ENCODE measurements around the gene RIPOR3.
"Not testable (repeated sequence)": the region's sequence is repeated elsewhere in the genome, so short reads cannot be mapped to it uniquely, and the experiment has no call there.

The RIPOR3 gene

DNA sequence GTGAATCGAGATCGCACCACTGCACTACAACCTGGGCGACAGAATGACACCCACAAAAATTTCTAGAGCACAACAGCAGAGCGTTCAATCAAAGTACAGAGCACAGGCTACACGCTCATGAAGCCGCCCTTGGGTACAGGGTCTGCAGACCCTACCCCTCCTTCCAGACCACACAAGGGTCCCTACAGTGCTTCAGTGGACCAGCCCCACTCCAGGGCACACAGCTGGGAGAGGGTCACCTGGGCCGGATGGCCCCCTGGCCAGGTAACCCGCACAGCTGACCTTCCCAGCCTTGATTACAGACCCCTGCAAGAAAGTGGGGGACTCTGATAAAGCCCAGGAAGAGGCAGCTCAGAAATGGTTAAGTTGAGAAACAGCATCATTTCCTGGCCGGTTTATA lies 63.6 kb downstream of the RIPOR3 start:
- Histone ChIP-seq H3K27ac (ENCODE audit: low read depth, low read length, severe bottlenecking) (no peak overlapping the region), H3K4me1 (ENCODE audit: control insufficient read depth, insufficient read depth, low read length, poor library complexity, severe bottlenecking) (peaks cover 14% of the 10 kb centered on the region), H3K9me3 (ENCODE audit: control insufficient read depth, low read length) (no peaks in the 10 kb centered on the region), H3K36me3 (ENCODE audit: control insufficient read depth, insufficient read depth, low read length) (no peaks in the 10 kb centered on the region), H3K4me3 (ENCODE audit: extremely low read depth, insufficient read depth, low read length, poor library complexity, severe bottlenecking) (no peak overlapping the region)
- 78 to 86% methylated on average over 6 to 9 of the region's 9 CpGs for WGBS, 2 experiments (ENCODE audit: insufficient coverage in 2 of 2)

DNA sequence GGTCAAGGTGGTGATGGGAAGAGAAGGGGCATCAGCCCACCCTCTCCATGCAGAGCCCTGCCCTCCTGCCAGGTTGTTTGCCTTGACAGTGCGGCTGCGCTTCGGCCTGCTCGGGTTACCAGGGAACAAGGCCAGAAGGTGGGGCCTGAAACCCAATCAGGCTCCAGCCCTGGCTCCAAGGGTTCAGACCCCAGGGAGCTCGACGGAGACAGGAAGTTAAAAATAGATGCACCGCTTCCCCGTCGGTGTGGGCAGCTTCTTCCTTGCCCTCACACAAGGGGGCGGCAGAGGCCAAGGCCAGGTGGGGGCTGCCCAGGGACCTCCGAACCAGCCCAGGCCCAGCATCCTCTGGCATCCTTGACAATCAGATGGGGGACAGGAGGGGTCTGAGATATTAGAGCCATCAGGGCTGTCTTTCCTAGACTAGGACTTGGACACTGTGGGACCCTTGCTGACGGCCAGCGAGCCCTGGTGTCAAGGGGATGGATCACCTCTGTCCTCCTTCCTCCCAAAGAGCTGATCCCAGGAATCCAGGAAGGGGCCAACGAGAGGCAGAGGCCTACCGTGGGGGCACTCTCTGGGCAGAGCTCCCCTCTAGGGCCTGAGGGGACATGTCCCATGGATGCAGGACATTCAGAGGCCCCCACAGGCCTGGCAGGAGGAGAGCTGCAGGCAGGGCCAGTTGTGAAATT lies 65.2 kb downstream of the RIPOR3 start:
- no peak overlapping the region for H3K27ac ChIP-seq (ENCODE audit: low read depth, low read length, severe bottlenecking)
- H3K36me3 ChIP-seq (ENCODE audit: control insufficient read depth, insufficient read depth, low read length): no peaks in the 10 kb centered on the region
- 48 to 54% methylated on average over 8 to 15 of the region's 15 CpGs for WGBS, 2 experiments (ENCODE audit: insufficient coverage in 2 of 2)
- peaks cover 3% of the 10 kb centered on the region for H3K9me3 ChIP-seq (ENCODE audit: control insufficient read depth, low read length)
- H3K4me1 ChIP-seq (ENCODE audit: control insufficient read depth, insufficient read depth, low read length, poor library complexity, severe bottlenecking): peaks cover 14% of the 10 kb centered on the region
- H3K4me3 ChIP-seq (ENCODE audit: extremely low read depth, insufficient read depth, low read length, poor library complexity, severe bottlenecking): no peak overlapping the region

DNA sequence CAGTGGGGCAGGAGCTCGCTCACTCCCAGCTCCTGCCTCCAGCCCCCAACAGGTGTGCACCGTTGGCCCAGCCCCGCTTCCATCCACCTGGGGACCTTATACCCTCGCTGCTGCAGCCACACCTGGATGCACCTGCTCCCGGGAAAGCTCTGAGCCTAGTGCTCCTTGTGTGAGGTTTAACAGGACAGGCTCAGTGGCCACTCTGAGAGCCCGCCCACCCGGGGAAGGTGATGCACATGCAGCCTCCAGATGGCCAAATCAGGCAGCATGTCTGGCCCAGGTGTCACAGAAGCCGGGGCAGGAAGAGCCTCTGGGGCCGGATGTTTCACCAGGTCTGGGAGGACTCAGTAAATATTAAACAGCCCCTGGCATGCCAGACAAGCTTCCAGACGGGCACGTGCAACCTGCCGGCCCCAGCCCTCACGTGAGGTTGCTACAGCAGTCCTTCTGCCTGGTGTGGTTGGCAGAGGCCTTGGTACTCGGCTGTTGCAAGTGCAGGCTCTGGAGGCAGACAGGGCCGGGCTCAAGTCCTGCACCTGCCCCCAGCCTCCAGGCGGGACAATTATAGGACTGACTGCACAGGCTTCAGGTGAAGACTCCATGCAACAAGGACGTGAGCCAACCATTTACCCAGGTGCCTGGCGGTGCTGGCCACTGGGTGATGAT lies 66.9 kb downstream of the RIPOR3 start:
- peaks cover 14% of the 10 kb centered on the region for H3K4me1 ChIP-seq (ENCODE audit: control insufficient read depth, insufficient read depth, low read length, poor library complexity, severe bottlenecking)
- WGBS, 2 experiments (ENCODE audit: insufficient coverage in 2 of 2): 92% methylated on average over 15 to 17 of the region's 18 CpGs
- no peaks in the 10 kb centered on the region for H3K36me3 ChIP-seq (ENCODE audit: control insufficient read depth, insufficient read depth, low read length)
- H3K9me3 ChIP-seq (ENCODE audit: control insufficient read depth, low read length): peaks cover 8% of the 10 kb centered on the region
- H3K4me3 ChIP-seq (ENCODE audit: extremely low read depth, insufficient read depth, low read length, poor library complexity, severe bottlenecking): no peak overlapping the region
- H3K27ac ChIP-seq (ENCODE audit: low read depth, low read length, severe bottlenecking): no peak overlapping the region

DNA sequence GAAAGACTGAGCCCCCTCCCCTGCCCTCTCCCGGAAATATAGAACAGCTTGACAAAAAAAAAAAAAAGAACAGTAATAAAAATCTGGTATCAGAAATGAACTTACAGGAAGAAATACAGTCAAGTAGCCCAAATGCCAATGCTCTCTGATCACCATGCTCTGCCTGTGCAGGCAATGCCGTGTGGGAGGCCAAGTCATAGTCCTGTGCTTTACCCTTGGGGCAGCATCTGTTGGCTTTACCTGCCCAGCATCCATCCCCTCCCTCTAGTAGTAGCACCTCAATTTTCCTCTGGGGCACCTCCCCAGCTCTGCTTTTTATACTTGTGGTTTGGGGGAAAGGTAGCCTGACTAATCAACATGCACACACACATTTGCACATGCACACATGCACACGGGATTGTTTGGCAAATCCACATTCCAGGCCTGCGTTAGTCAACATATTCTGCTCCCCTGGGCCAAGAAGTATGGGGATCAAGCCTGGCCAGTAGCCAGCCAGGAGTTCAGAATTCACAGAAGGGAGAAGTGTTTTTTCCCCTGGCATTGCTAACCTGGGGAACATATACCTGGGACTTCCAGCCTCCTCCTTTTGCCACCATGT lies 70.2 kb downstream of the RIPOR3 start:
- Histone ChIP-seq H3K9me3 (ENCODE audit: control insufficient read depth, low read length) (peaks cover 8% of the 10 kb centered on the region), H3K36me3 (ENCODE audit: control insufficient read depth, insufficient read depth, low read length) (no peaks in the 10 kb centered on the region), H3K27ac (ENCODE audit: low read depth, low read length, severe bottlenecking) (no peak overlapping the region), H3K4me3 (ENCODE audit: extremely low read depth, insufficient read depth, low read length, poor library complexity, severe bottlenecking) (no peak overlapping the region), H3K4me1 (ENCODE audit: control insufficient read depth, insufficient read depth, low read length, poor library complexity, severe bottlenecking) (peaks cover 8% of the 10 kb centered on the region)
- WGBS, 2 experiments (ENCODE audit: insufficient coverage in 2 of 2): 92 to 96% methylated on average over 3 of the region's 4 CpGs

DNA sequence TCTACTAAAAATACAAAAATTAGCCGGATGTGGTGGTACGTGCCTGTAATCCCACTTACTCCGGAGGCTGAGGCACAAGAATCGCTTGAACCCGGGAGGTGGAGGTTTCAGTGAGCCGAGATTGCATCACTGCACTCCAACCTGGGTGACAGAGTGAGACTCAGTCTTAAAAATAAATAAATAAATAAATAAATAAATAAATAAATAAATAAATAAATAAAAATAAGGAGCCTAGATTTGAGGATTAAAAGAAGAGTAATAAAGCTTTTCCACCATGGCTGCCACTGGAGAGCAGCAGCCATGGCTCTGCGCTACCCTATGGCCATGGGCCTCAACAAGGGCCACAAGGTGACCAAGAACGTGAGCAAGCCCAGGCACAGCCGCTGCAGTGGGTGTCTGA lies 70.9 kb downstream of the RIPOR3 start:
- H3K4me3 ChIP-seq (ENCODE audit: extremely low read depth, insufficient read depth, low read length, poor library complexity, severe bottlenecking); H3K27ac ChIP-seq (ENCODE audit: low read depth, low read length, severe bottlenecking); H3K36me3 ChIP-seq (ENCODE audit: control insufficient read depth, insufficient read depth, low read length); H3K4me1 ChIP-seq (ENCODE audit: control insufficient read depth, insufficient read depth, low read length, poor library complexity, severe bottlenecking); H3K9me3 ChIP-seq (ENCODE audit: control insufficient read depth, low read length): not testable (repeated sequence)
- 91 to 99% methylated on average over 8 of the region's 9 CpGs for WGBS, 2 experiments (ENCODE audit: insufficient coverage in 2 of 2)

DNA sequence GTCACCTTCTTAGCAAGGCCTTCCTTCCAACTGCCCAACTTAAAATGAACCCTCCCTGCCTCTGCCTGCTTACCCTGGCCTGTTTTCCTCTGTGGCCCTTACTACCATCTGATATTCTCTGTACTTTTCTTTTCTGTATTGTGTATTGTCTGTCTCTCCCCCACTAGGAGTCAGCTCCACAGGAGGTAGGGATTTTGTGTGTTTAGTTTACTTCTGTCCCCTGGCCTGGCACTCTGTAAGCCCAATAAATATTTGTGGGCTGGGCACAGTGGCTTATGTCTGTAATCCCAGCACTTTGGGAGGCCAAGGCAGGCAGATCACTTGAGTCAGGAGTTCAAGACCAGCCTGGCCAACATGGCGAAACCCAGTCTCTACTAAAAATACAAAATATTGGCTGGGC lies 72.8 kb downstream of the RIPOR3 start:
- 82 to 100% methylated on average over 1 of the region's 1 CpG for WGBS, 2 experiments (ENCODE audit: insufficient coverage in 2 of 2)
- H3K4me1 ChIP-seq (ENCODE audit: control insufficient read depth, insufficient read depth, low read length, poor library complexity, severe bottlenecking): peaks cover 4% of the 10 kb centered on the region
- H3K4me3 ChIP-seq (ENCODE audit: extremely low read depth, insufficient read depth, low read length, poor library complexity, severe bottlenecking): no peak overlapping the region
- no peak overlapping the region for H3K27ac ChIP-seq (ENCODE audit: low read depth, low read length, severe bottlenecking)
- no peaks in the 10 kb centered on the region for H3K36me3 ChIP-seq (ENCODE audit: control insufficient read depth, insufficient read depth, low read length)
- peaks cover 8% of the 10 kb centered on the region for H3K9me3 ChIP-seq (ENCODE audit: control insufficient read depth, low read length)

DNA sequence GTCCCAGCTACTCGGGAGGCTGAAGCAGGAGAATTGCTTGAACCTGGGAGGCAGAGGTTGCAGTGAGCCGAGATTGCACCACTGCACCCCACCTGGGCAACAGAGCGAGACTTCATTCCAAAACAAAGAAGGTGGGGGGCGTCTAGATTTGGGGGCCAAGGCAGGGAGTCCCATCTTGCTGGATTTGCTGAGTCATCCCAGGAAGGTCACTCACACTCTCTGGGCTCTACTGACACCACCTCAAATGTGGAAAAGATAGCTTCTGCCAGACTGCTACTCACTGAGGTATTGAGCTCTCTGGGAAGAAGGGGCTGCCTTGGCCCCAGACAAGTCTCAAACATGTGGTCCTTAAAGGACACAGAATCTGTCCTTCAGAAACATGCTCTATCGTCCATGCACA lies 74.3 kb downstream of the RIPOR3 start:
- Histone ChIP-seq H3K27ac (ENCODE audit: low read depth, low read length, severe bottlenecking) (no peak overlapping the region), H3K4me3 (ENCODE audit: extremely low read depth, insufficient read depth, low read length, poor library complexity, severe bottlenecking) (no peak overlapping the region), H3K9me3 (ENCODE audit: control insufficient read depth, low read length) (peaks cover 8% of the 10 kb centered on the region), H3K4me1 (ENCODE audit: control insufficient read depth, insufficient read depth, low read length, poor library complexity, severe bottlenecking) (peaks cover 4% of the 10 kb centered on the region), H3K36me3 (ENCODE audit: control insufficient read depth, insufficient read depth, low read length) (no peaks in the 10 kb centered on the region)
- 96% methylated on average over 4 to 5 of the region's 5 CpGs for WGBS, 2 experiments (ENCODE audit: insufficient coverage in 2 of 2)

DNA sequence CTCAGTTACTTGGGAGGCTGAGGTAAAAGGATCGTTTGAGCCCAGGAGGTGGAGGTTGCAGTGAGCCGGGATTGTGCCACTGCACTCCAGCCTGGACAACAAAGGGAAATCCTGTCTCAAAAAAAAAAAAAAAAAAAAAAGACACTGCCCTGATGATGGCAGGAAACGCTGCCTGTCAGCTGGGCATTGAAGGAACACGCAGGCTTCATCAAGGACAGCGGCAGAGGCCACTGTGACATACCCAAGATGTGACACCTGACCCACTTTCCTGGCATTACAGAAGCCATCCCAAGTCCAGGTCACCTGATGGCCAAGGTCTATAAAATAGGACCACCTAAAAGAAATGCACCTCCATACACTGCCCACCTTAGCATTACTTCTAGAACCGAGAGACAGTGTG lies 75.9 kb downstream of the RIPOR3 start:
- H3K4me3 ChIP-seq (ENCODE audit: extremely low read depth, insufficient read depth, low read length, poor library complexity, severe bottlenecking): no peak overlapping the region
- H3K27ac ChIP-seq (ENCODE audit: low read depth, low read length, severe bottlenecking): no peak overlapping the region
- H3K36me3 ChIP-seq (ENCODE audit: control insufficient read depth, insufficient read depth, low read length): no peaks in the 10 kb centered on the region
- peaks cover 4% of the 10 kb centered on the region for H3K4me1 ChIP-seq (ENCODE audit: control insufficient read depth, insufficient read depth, low read length, poor library complexity, severe bottlenecking)
- WGBS, 2 experiments (ENCODE audit: insufficient coverage in 2 of 2): 87 to 93% methylated on average over 4 to 5 of the region's 6 CpGs
- H3K9me3 ChIP-seq (ENCODE audit: control insufficient read depth, low read length): no peaks in the 10 kb centered on the region

DNA sequence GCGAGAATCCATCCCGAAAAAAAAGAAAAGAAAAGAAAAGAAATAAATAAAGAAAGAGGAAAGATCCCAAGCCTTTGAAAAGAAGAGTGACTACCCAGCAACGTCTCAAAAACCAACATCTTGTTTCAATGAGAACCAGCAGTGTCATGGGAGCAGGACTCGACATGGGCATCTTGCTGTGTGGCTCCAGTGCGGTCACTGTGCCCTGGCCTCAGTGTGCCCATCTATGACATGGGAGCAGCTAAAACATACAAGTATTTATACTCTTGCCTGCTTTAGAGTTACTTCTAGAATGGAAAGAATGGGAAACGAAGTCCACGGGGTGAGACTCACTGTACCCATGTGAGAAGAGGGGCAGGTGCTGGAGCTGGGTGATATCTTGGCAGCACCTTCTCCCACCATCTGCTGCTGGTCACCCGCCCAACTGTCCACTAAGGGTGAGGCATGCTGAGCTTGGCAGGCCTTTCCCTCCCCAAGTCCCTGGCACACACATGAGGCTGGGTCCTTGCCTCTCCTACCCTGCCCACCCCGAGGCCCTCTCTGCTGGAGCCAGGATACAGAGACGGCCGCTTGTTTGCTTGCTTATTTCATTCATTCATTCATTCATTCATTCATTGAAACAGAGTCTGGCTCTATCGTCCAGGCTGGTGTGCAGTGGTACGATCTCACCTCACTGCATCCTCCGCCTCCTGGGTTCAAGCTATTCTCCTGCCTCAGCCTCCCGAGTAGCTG lies 77.7 kb downstream of the RIPOR3 start:
- Histone ChIP-seq H3K4me1 (ENCODE audit: control insufficient read depth, insufficient read depth, low read length, poor library complexity, severe bottlenecking) (no peaks in the 10 kb centered on the region), H3K27ac (ENCODE audit: low read depth, low read length, severe bottlenecking) (no peak overlapping the region), H3K9me3 (ENCODE audit: control insufficient read depth, low read length) (no peaks in the 10 kb centered on the region), H3K4me3 (ENCODE audit: extremely low read depth, insufficient read depth, low read length, poor library complexity, severe bottlenecking) (no peak overlapping the region), H3K36me3 (ENCODE audit: control insufficient read depth, insufficient read depth, low read length) (no peaks in the 10 kb centered on the region)
- 91 to 92% methylated on average over 12 to 13 of the region's 15 CpGs for WGBS, 2 experiments (ENCODE audit: insufficient coverage in 2 of 2)

DNA sequence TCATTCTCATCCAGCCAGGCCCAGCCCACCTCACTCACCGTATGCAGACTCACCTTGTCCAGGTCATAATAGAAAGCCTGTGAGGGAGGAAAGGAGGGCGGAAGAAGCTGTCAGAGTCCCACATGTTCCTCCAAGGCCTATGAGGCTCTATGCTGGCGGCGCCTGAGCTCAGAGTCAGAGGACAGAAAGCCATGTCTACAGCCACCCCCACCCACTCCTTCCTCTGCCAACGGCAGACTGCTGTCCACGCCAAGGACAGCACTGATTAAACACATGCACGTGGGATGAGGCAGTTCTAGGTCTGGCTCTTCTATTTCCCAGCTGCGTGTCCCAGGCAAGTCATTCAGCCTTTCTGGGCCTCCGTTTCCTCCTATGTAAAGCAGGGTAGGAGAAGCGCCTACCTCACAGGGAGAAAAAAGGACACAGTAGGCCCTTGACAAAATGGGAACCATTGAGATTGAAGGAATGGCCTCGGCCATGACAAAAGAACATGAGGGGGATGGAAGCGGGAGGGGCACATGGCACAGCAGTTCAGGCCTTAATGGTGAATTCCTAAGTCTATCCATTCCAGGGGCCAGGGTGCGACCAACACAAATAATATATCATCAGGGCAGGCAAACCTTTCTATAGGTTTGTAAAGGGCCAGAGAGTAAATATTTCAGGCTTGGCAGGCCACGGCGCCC lies 80.1 kb downstream of the RIPOR3 start:
- H3K27ac ChIP-seq (ENCODE audit: low read depth, low read length, severe bottlenecking): no peak overlapping the region
- no peaks in the 10 kb centered on the region for H3K36me3 ChIP-seq (ENCODE audit: control insufficient read depth, insufficient read depth, low read length)
- no peak overlapping the region for H3K4me3 ChIP-seq (ENCODE audit: extremely low read depth, insufficient read depth, low read length, poor library complexity, severe bottlenecking)
- H3K4me1 ChIP-seq (ENCODE audit: control insufficient read depth, insufficient read depth, low read length, poor library complexity, severe bottlenecking): no peaks in the 10 kb centered on the region
- WGBS, 2 experiments (ENCODE audit: insufficient coverage in 2 of 2): 76% methylated on average over 11 to 13 of the region's 15 CpGs
- no peaks in the 10 kb centered on the region for H3K9me3 ChIP-seq (ENCODE audit: control insufficient read depth, low read length)

Data from mesodermal cell (in vitro differentiated cells).